Midbrain (tissue), 1 donor: ENCODE data around the gene ZBTB26.
"Not testable (repeated sequence)": the region's sequence is repeated elsewhere in the genome, so short reads cannot be mapped to it uniquely, and the experiment has no call there.

Experiments
- DNase-seq: peaks from one replicate; lab custom pipeline; 2025; lab: John Stamatoyannopoulos, UW

ZBTB26 gene

DNA sequence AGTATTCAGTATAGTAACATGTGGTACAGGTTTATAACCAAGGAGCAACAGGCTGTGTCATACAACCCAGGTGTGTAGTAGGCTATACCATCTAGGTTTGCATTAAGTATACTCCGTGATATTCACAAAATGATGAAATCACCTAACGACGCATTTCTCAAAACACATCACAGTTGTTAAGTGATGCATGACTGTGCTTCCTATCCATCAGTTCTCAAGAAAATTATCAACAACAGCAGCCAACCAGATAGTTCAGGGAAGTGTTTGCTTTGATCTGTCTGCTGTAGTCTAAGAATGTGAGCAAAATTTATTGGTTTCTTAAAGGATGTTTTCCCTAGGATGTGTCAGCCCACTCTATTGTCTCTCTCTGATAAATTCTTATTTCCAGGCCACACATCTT, 7.4 kb downstream of the ZBTB26 start:
- no peak for DNase-seq

DNA sequence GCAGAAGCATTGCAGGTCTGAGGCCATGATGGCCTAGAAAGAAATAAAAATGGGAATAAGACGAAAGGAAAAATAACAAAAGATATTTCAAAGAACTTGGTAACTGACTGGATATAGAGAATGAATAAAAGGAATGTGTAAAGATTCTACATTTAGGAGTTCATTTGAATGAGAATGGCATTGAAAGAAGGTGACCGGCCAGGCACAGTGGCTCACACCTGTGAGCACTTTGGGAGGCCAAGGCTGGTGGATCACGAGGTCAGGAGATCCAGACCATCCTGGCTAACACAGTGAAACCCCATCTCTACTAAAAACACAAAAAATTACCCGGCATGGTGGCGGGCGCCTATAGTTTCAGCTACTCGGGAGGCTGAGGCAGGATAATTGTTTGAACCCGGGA, 8.6 kb downstream of the ZBTB26 start:
- no peak for DNase-seq

DNA sequence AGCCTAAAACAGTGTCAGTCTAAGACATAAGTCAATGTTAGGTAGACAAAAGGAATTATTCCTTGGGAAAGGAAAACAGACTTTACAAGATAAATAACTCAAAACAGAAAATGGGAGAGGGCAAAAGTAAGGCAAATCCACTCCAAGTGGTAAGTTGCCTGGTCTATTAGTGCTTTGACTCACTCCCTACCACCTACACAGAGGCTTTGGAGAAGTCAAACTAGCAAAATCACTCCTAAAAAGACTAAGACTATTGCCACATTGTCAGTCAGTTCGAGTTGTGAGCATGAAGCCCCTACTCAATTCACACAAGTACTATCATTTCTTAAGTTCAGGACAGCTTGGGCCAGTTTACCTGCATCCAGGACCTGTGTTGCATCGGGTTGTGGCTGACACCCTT, 13.0 kb downstream of the ZBTB26 start:
- DNase-seq: no peak

DNA sequence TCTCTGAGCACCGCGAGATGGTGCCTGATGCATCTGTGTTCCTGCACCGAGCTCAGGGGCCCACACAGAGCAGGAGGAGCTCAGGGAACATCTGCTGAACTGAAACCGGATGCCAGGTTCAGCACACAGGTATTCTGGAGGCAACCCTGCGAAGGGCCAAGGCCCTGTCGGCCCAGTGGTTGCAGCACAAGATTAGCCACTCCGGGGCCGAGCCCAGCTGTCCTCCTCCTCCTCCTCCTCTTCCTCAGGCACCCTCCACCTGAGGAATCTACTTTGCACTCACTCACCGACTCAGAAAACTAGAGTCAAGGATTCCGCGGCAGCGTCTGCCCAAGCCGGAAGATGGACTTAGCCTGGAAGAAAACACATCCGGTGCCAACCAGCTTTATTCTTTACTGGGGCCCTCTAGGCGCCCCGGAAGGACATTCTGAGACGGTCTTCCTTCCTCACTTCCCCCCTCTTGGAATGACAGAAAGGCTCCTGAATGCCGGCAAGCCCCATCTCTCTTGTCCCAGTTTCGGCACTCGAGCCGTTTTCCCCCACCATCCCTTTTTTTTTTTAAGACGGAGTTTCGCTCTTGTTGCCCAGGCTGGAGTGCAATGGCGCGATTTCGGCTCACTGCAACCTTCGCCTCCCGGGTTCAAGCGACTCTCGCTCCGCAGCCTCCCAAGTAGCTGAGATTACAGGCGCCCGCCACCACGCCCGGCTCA, 18.2 kb downstream of the ZBTB26 start, which contains the start of gene ZBTB6:
ZBTB6 (minus strand) TSS at position 360 of the 710 bp plus-strand sequence. CDS start 1,251 bp downstream, outside the sequence.
- peak; percentile 91 for DNase-seq

DNA sequence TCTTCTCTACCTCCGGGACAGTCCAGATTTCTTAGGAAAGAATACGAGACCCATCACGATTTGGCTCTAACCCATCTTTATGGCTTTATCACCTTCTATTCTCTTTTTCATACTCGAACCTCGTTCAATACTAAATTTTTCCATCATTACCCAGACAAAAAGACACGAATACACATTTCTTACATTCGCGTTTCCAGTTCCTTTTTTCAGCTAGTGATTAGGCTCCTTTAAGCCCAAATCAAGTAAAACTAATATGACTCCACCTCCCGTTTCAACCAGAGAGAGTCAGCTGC, 18.7 kb downstream of the ZBTB26 start:
- DNase-seq: no peak

DNA sequence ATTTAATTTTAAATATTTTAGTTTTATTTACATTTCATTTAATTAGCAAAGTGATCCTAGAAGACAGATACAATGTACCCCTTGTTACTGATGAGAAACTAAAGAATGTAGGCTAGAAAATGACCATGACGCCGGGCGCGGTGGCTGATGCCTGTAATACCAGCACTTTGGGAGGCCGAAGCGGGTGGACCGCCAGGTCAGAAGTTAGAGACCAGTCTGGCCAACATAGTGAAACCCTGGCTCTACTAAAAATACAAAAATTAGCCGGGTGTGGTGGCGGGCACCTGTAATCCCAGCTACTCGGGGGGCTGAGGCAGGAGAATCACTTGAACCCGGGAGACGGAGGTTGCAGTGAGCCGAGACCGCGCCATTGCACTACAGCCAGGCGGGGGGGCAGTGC, 25.2 kb downstream of the ZBTB26 start:
- not testable (repeated sequence) for DNase-seq

DNA sequence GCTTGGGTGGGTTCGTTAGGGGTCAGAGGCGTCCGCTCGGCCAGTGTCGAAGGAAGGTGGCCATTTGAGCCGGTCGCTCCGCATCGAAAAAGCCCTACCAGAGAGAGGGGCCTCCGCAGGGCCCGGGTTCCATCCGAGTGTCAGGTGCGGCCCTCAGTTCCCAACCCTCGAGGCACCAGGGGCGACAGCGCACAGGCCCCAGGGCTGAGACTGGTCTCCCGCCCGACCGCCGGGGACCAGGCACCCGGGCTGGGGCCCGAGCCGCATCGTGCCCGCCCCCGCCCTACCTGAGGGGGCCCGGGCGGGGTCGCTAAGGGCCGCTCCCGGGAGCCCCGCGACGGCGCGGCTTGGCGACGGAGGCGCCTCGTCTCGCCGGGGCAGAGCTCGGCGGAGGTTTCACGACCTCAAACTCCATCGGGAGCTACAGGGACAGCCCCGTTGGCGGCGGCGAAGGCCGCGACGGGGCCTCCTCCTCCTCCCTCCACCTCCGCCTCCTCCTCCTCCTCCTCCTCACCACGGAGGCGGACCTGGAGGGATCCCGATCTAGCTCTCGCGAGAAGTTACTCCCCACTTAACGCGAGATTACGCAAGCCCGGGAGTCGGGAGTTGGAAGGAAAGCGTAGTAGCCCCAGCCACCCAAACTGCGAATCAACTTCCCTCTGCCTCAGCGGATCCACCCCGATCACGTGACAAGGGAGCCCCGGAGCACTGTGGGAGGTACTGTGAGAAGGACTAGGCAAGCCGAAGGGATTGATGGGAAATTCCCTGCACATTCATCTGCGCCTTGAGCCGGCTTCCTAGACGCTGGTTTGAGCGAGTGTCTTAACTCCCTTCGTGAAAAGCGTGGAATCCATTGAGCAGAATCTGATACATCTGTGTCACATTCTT, 26.2 kb downstream of the ZBTB26 start, which contains the start of gene RC3H2:
RC3H2 (minus strand) TSS at position 537 of the 888 bp plus-strand sequence. CDS start 7,850 bp downstream, outside the sequence.
- DNase-seq: peak; percentile 100

DNA sequence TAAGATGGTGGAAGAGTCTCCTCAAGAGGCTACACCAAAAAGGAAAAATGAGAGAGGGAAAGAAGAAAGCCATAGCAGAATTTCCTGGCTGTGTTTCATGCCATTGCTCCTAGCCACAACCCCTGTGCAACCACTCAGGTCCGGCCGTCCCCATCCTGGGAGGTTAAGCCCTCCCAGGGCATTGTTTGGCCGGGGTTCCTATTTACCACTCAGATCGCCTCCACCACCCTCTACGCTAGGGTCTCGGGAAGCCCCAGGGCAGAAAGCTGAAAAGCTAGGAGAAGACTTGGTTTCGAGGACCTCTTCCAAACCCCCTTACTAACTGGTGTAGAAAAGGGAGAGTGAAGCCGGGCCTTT, 26.9 kb downstream of the ZBTB26 start:
- peak; percentile 9 for DNase-seq

DNA sequence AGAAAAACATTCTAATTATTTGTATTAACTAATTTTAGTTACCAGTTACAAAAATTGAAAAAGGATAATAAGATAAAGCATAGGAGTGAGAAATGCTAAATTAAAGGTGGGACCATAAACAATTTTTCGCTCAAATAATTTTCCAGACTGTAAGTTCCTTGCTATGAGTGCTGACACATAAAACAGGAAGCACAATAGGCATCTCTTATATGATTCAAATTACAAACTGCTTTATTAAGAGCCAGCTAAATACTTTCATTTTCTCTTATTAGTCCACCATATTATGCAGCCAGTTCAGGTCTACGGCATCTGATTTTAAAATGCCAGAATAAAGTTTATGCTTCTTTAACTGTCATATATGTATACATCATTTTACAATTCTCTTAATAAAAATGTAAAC, 30.5 kb downstream of the ZBTB26 start:
- DNase-seq: no peak

DNA sequence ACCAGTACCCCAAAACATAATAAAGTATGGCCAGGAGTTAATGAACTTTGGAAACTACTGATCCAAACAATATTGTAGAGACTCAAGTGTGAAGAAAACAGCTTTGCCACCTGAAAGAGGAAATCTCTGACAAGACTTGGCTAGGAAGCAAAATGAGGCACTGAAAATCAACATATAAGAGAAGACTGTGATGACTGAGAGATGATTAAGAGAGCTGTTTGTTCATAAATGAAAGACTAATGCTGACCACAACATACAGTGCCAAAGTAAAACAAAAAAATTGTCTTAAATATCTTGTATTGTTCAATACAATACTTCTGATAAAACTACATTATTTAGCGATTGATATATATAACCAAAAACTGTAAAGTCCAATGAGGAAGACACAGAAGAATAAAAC, 33.3 kb downstream of the ZBTB26 start:
- no peak for DNase-seq

DNA sequence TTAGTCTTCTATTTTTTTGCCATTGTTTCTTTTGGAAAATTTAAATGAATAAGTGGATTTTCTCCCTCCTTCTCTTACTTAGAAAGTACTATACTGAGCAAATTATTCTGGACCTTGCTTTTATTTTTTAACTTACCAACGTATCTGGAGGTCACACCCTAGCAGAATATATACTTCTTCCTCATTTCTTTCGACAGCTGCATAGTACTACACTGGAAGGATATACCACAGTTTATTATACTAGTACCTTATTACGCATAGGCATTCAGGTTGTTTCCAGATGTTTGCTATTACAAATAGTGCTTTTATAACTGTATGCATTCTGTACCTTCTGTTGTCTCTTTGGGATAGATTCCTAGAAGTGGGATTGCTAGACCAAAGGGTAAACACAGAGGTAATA, 42.8 kb downstream of the ZBTB26 start:
- no peak for DNase-seq

DNA sequence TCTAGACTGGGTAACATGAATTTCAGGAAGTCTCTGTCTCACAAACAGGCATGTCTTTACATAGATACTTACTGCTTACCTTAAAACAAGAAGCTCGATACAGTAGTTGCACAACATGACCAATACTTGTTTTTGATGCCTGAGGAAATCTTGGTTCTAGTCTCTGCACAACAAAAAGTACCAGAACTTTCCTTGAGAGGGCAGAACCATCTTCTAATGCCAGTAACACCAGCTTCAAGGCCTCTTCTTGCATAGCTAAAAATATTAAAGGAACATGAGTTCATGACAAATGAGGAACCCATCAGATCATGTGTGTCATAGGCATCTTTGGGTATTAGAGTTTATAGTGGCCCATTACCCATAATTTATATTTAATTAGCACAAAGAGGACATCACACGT, 48.2 kb downstream of the ZBTB26 start:
- DNase-seq: no peak

DNA sequence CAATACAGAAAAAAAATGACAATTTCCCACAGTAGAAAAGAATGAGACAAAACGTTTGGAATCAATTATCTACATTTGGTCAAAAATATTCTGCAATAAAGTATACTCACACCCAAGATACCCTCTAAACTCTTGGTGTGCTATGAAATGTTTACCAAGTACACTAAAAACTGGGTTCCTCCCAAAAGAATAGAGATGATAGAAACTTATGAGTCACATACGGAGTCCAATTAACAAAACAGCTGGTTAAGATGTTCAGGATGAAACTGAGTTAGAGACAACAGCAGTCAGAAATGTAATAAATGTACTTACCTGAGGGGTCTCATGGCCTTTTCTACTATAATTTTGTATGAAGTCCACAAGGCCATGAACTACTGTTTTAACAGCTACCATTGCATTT, 51.9 kb downstream of the ZBTB26 start:
- no peak for DNase-seq

DNA sequence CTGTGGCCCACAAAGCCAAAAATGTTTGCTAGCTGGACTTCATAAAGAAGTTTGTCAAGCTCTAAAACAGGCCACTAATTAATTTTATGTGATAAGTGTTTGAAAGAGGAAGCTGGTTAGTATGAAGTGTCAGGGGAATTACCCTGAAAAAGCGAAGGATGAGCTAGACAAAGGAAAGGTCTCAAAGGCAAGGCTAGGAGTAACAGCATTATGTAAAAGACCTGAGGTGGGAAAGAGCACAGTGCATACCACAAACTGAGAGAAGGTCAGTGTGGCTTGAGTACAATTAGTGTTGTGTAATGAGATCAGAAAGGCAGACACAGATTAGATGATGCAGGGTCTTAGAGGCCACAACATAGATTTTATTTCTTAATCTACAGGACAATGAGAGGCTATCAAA, 55.8 kb downstream of the ZBTB26 start:
- no peak for DNase-seq

DNA sequence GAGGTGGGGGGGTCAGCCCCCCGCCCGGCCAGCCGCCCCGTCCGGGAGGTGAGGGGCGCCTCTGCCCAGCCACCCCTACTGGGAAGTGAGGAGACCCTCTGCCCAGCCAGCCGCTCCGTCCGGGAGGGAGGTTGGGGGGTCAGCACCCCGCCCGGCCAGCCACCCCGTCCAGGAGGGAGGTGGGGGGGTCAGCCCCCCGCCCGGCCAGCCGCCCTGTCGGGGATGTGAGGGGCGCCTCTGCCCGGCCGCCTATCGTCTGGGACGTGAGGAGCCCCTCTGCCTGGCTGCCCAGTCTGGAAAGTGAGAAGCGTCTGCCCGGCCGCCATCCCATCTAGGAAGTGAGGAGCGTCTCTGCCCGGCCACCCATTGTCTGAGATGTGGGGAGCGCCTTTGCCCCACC, 64.0 kb downstream of the ZBTB26 start:
- DNase-seq: not testable (repeated sequence)

DNA sequence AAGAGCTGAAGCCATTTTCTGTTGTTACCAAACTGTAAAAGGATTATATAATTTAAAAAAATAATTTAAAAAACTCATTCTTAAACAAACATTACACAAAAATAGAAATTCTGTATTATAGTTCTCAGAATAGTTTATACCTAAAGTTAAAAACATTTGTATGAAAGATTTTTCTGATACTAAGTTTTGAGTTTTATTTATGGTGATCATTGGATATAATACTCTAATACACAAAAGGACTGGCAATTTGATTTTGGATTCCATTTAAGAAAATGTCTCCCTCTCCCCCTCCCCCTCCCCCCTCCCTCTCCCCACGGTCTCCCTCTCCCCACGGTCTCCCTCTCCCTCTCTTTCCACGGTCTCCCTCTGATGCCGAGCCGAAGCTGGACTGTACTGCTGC, 65.2 kb downstream of the ZBTB26 start:
- DNase-seq: no peak
